GM12865 (cell line): ENCODE results near the gene CA4.
A peak's percentile ranks its signal among the peaks of the same experiment; 100 is the strongest.

Experiments
- DNase-seq: peaks from one replicate; pipeline ENCODE4 v3.0.0; 2010; ENCODE audit warnings: low read depth
- H3K4me3 ChIP-seq: 2 replicates; pipeline ENCODE4 v1.5.1; 2011; ENCODE audit warnings: mild to moderate bottlenecking, low read depth, low read length, control low read depth
- TF ChIP-seq, protein P1 (sequence below): IDR thresholded peaks from 2 replicates; pipeline ENCODE4 v1.5.1; 2011; ENCODE audit warnings: low read length, control low read depth, low read depth, inconsistent platforms; ENCODE audit not compliant: insufficient read depth; ENCODE audit errors: missing control alignments

CA4 gene

DNA sequence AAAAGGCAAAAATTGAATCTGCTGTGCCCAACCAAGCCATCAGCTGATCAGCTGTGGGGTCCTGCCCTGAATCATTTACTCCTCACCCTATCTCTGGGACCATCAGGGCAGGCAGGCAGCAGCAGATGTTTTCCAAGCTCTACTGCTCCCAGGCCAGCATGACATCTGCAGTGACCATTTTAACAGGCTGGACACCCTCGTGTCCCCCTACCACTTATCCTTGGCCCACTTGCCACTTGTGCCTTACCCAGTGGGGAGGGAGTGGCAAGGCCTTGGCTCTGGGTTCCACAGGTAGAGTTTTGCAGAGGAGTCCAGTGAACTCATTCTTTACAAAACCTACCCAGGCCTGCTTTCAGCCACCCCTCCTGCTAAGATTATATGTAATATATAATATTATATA, 12.0 kb upstream of the CA4 start:
- TF ChIP-seq, protein P1, sequence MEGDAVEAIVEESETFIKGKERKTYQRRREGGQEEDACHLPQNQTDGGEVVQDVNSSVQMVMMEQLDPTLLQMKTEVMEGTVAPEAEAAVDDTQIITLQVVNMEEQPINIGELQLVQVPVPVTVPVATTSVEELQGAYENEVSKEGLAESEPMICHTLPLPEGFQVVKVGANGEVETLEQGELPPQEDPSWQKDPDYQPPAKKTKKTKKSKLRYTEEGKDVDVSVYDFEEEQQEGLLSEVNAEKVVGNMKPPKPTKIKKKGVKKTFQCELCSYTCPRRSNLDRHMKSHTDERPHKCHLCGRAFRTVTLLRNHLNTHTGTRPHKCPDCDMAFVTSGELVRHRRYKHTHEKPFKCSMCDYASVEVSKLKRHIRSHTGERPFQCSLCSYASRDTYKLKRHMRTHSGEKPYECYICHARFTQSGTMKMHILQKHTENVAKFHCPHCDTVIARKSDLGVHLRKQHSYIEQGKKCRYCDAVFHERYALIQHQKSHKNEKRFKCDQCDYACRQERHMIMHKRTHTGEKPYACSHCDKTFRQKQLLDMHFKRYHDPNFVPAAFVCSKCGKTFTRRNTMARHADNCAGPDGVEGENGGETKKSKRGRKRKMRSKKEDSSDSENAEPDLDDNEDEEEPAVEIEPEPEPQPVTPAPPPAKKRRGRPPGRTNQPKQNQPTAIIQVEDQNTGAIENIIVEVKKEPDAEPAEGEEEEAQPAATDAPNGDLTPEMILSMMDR: no peak
- DNase-seq: no peak
- H3K4me3 ChIP-seq: no peak overlapping the region

DNA sequence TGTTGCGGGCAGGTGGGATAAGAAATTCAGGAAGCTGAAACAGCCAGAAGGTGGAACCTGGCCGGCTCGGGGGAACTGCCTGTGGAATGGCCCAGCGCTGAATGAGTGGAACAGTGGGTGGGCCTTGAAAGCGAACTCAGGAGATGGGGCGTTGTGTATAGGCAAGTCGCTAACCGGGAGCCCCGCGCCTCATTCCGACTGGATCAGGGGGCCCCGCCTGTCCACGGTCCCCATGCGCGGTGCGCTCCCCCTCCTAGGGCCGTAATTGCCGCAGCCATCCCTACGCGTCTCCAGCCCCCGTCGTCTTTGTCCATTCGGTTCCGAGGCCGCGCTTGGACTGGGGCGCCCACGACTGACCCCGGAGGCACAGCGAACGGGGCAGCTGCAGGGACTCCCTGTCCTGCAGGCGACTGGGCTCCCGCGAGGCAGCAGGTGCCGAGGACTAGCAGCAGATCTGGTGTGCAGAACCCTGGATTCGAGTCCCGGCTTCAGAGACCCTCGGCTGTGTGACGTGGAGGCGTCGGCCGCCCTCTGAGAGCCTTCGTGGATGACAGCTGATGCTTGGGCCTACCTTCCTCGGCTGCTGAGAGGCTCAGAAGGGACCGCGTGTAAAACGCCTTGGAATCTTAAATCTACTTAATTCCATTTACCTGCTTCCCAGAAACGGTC, 10.9 kb upstream of the CA4 start:
- TF ChIP-seq, protein P1: no peak
- DNase-seq: no peak
- H3K4me3 ChIP-seq: no peak overlapping the region

DNA sequence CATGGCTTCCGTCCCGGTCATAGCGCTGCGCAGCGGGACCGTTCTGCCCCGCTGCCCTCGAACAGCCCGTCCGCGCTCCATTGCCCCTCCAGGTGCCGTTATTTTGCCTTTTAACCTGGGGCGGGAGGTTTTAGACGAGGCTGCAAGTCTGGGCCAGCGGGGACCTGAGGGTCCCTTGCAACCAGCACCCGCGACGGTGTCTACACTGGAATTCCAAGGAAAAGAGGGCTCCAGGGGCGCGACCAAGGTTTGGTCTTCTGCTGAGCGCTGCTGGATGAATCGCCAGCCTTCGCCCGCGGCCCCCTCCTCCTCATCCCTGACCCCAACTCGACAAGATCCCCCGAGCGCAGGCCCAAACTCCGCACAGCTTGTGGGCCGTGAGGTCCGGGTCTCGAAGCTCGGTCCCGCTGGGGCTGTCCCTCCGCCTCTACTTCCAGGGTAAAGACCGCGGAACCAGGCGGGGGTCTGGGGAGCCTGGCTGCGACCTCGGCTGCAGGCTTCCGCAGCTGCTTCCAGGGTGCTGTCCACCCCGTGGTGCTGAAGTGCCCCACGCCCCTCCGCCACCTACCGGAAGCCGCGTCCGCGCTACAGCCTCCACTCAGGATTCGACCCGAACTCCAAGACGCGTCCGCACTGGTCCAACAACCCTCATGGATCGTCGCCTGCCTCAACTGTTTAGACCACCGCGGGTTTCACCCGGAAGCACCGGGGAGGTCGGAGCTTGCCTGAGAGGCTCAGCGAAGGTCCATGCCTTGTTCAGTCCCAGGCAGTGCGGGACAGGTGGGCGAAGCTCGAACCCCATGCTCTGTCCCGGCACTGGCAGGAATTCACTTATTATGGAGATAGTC, 10.1 kb upstream of the CA4 start:
- no peak overlapping the region for H3K4me3 ChIP-seq
- TF ChIP-seq, protein P1: peak; percentile 61
- DNase-seq: peak; percentile 63

DNA sequence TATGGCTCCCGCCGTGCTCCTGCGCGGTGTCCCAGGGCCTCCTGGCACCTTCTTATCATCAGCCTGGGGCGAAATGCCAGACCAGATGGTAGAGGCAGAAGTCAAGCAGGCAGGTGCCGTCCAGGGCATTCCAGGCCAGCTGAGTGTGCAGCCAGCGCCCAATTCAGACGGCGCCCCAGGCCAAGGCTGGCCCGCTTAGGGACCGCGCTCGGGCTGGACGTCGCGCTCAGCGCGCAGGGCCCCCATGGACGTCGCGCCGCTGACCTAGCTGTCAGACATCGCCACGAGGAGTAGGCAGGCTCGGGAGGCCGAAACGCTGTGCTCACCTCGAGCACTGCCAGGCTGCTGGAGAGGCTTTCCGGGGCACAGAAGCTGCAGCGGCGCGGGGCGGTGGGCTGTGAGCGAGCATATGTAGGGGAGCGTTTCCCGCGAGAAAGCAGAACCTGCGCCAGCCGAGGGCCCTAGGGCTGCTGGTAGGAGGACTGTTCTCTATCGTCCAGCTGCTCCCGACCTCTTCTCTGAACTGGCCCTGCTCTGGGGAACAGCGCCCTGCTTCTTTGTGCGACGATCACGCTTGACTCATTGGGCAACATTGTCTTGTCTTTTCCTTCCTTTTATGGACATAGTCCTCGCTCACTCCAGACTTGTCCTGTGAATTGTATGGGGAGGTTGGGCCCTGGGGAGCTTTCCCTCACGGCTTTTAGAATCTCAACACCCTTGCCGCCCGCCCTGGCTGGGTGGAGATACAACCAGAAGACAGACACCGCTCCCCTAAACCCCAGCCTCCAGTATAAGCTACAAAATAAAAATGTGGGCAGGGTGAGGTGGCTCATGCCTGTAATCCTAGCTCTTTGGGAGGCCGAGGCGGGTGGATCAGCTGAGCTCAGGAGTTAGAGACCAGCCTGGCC, 8.4 kb upstream of the CA4 start:
- TF ChIP-seq, protein P1: no peak
- no peak for DNase-seq
- H3K4me3 ChIP-seq: no peak overlapping the region

DNA sequence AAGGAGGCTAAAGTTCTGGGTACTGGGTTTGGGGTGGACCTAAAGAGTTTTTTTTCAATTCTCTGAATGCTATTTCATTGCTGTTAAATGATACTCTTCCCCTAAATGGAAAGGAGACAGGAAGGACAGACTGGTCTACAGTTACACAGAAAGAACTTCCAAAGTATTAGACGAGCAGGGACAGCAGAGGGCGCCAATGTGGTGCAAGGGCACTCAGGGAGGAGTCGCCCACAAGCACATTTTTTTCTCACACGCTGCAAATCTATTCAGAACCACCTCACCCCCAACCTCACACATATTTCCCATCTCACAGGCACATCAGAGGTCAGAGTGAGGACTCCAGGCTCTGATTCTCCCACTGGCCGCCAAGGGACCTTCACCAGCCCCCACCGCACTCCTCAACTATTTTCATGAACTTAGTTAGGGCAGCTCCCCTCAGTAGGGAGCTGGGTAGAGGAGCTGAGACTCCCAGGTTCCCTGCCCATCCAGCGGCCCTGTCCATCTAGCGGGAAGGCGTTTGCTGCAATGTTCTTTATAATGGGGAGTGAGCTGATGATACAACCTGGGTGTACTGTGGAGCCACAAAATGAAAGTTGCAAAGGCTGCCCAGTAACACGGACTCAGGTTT, 6.8 kb upstream of the CA4 start:
- DNase-seq: peak; percentile 82
- no peak overlapping the region for H3K4me3 ChIP-seq
- TF ChIP-seq, protein P1: peak; percentile 82
